Uterus (tissue), 2 donors: ENCODE measurements around the gene PRRC1.

Experiments
- CTCF ChIP-seq, 4 experiments: fragments of 200-600 bp in 2 of 4; fragments of 450-650 bp in 2 of 4; sonication (generic) in 2 of 4; IDR thresholded peaks; one replicate each; pipeline ENCODE4 v1.5.1; 2016 to 2019; ENCODE audit warnings: antibody characterized with exemption in 4 of 4, mild to moderate bottlenecking in 2 of 4, moderate library complexity in 1 of 4
- POLR2A ChIP-seq, 2 donors: fragments of 450-650 bp; IDR thresholded peaks; one replicate each; pipeline ENCODE4 v1.6.1; 2016; ENCODE audit warnings: antibody characterized with exemption in 2 of 2, mild to moderate bottlenecking in 1 of 2, moderate library complexity in 1 of 2

DNA sequence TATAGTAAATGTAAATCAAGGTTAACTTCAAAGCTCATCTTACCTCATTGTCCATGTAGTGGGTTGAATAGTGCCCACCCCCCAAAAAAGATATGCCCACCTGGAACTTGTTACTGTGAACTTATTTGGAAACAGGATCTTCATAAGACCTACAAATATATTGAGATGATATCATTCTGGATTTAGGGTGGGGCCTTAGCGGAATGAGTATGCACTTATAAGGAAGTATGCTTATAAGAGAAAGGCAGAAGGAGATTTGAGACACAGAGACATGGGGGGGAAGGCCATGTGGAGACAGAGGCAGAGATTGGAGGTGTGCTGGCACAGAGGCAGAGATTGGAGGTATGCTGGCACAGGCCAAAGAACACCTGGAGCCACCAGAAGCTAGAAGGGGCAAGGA lies 2.6 kb upstream of the PRRC1 start:
- TF ChIP-seq CTCF (IDR thresholded peaks at IDR 0.05), result no peak
- no peak for TF ChIP-seq POLR2A (IDR thresholded peaks at IDR 0.05)
